Endothelial cell of umbilical vein (primary cell): ENCODE measurements around the gene TAF6. TPM values are rescaled to one million over a fixed set of nuclear protein-coding genes. Genes with fewer than 3 reads are reported as not detected.
A peak's percentile ranks its signal among the peaks of the same experiment; 100 is the strongest.

Experiments
- BruUV-seq: library from RNA; stranded (reverse); fragments of 400-500 nt; replicated peaks from 2 replicates; lab custom pipeline; 2021; lab: Mats Ljungman, UMichigan
- CTCF ChIA-PET: fragments of 300-600, 350-600 bp; sonication (Branson Sonifier 250); formaldehyde crosslinking; loops from one replicate; lab custom pipeline; 2021; ENCODE audit warnings: antibody characterized with exemption, inconsistent platforms; lab: Charles Lee
- POLR2A ChIA-PET: fragments of 300-600, 350-600 bp; sonication (Branson Sonifier 250); formaldehyde crosslinking; loops from one replicate; lab custom pipeline; 2021; ENCODE audit warnings: antibody characterized with exemption, inconsistent platforms; lab: Charles Lee
- DNase-seq: peaks from one replicate; pipeline ENCODE4 v3.0.0-alpha.2; 2011; ENCODE audit warnings: low read depth, low spot score
- FAIRE-seq: peaks from 2 replicates; lab custom pipeline; 2011; peaks lifted over from hg19 to GRCh38; lab: Jason Lieb, UNC
- H2AFZ ChIP-seq: 2 replicates; pipeline ENCODE4 v1.6.0; 2012; ENCODE audit warnings: low read depth, low read length, control low read depth, inconsistent platforms
- H3K27ac ChIP-seq: 2 replicates; pipeline ENCODE4 v1.5.1; 2011; ENCODE audit warnings: low read depth, mild to moderate bottlenecking, control low read depth, low read length, moderate library complexity; ENCODE audit not compliant: insufficient read depth
- H3K27me3 ChIP-seq, 2 experiments: 2 replicates each; pipeline versions ENCODE4 v1.6.0 to v1.6.1; 2011; ENCODE audit warnings: low read length in 2 of 2, mixed read lengths in 1 of 2; ENCODE audit not compliant: control insufficient read depth in 2 of 2, insufficient read depth in 2 of 2
- H3K36me3 ChIP-seq, 2 experiments: 2 replicates in 1 of 2; 3 replicates in 1 of 2; pipeline ENCODE4 v1.5.1; 2011; ENCODE audit warnings: low read length in 2 of 2, mild to moderate bottlenecking in 1 of 2, moderate library complexity in 1 of 2; ENCODE audit not compliant: control insufficient read depth in 2 of 2, insufficient read depth in 2 of 2; ENCODE audit errors: extremely low read depth in 1 of 2
- H3K4me1 ChIP-seq: 3 replicates; pipeline ENCODE4 v1.5.1; 2011; ENCODE audit warnings: mild to moderate bottlenecking, low read length; ENCODE audit not compliant: control insufficient read depth, insufficient read depth; ENCODE audit errors: extremely low read depth
- H3K4me2 ChIP-seq: 2 replicates; pipeline ENCODE4 v1.6.1; 2011; ENCODE audit warnings: low read length, control low read depth, mixed read lengths; ENCODE audit not compliant: insufficient read depth
- H3K4me3 ChIP-seq, 3 experiments: fragments of 200-600 bp in 1 of 3; sonication (generic), shearing (Covaris generic) in 1 of 3; replicated peaks in 1 of 3; 2 replicates each; pipeline ENCODE4 v1.5.1; 2011 to 2016; ENCODE audit warnings: control low read depth in 3 of 3, low read length in 3 of 3, mild to moderate bottlenecking in 2 of 3, inconsistent platforms in 1 of 3, low read depth in 1 of 3, moderate library complexity in 1 of 3; ENCODE audit not compliant: insufficient read depth in 1 of 3
- H3K79me2 ChIP-seq: 2 replicates; pipeline ENCODE4 v1.6.0; 2012; ENCODE audit warnings: low read length, inconsistent platforms; ENCODE audit not compliant: control insufficient read depth, insufficient read depth
- H3K9ac ChIP-seq: replicated peaks from 2 replicates; pipeline ENCODE3; 2011; ENCODE audit warnings: low read length, control low read depth; ENCODE audit not compliant: insufficient read depth; ENCODE audit errors: extremely low read depth
- H3K9me1 ChIP-seq: replicated peaks from 3 replicates; pipeline ENCODE4 v1.6.0; 2011; ENCODE audit warnings: mild to moderate bottlenecking, low read length; ENCODE audit not compliant: control insufficient read depth, insufficient read depth; ENCODE audit errors: extremely low read depth
- H3K9me3 ChIP-seq: replicated peaks from 2 replicates; pipeline ENCODE4 v1.5.1; 2012; ENCODE audit warnings: low read length, inconsistent platforms; ENCODE audit not compliant: control insufficient read depth, insufficient read depth
- H4K20me1 ChIP-seq: replicated peaks from 2 replicates; pipeline ENCODE3; 2011; ENCODE audit warnings: mild to moderate bottlenecking, low read length; ENCODE audit not compliant: control insufficient read depth, insufficient read depth; ENCODE audit errors: extremely low read depth
- EZH2 ChIP-seq: IDR thresholded peaks from 2 replicates; pipeline ENCODE4 v1.6.1; 2012; ENCODE audit warnings: borderline replicate concordance, low read depth, mild to moderate bottlenecking, moderate library complexity, low read length, inconsistent platforms; ENCODE audit not compliant: severe bottlenecking
- FOS ChIP-seq: IDR thresholded peaks from 2 replicates; pipeline ENCODE4 v1.6.1; 2011; ENCODE audit warnings: mild to moderate bottlenecking, low read length, moderate library complexity, borderline replicate concordance; ENCODE audit not compliant: insufficient read depth
- GATA2 ChIP-seq: IDR thresholded peaks from 2 replicates; pipeline ENCODE4 v1.7.0; 2011; ENCODE audit warnings: low read depth, mild to moderate bottlenecking, moderate library complexity, mixed read lengths, low read length; ENCODE audit not compliant: insufficient read length, insufficient read depth
- JUN ChIP-seq: IDR thresholded peaks from 2 replicates; pipeline ENCODE4 v1.6.1; 2011; ENCODE audit warnings: borderline replicate concordance, low read depth; ENCODE audit not compliant: insufficient read length, insufficient read depth
- MYC ChIP-seq: IDR thresholded peaks from one replicate; pipeline ENCODE4 v1.6.1; 2011; ENCODE audit warnings: mild to moderate bottlenecking, low read depth, low read length
- POLR2A ChIP-seq: IDR thresholded peaks from 2 replicates; pipeline ENCODE4 v1.6.1; 2012; ENCODE audit warnings: low read depth, mild to moderate bottlenecking, control low read depth, low read length
- POLR2AphosphoS5 ChIP-seq: IDR thresholded peaks from 2 replicates; pipeline ENCODE4 v1.6.1; 2012; ENCODE audit warnings: low read depth, mild to moderate bottlenecking, control low read depth, low read length, moderate library complexity; ENCODE audit not compliant: insufficient read depth
- dilution Hi-C: fragments of 300-500 bp; cut with MboI; formaldehyde crosslinking; loops from one replicate; pipeline ENCODE4 v1.15.0; 2019; ENCODE audit warnings: low sequenced_read_pairs; ENCODE audit not compliant: extremely low pct_ligation_motif_present
- intact Hi-C: fragments of 100-400 bp; cut with micrococcal nuclease; formaldehyde crosslinking; loops from one replicate; pipeline ENCODE4 v1.10.0; 2022
- polyA plus RNA-seq, 4 experiments: library from polyadenylated mRNA; depleted of rRNA in 3 of 4; stranded (reverse) in 3 of 4; unstranded in 1 of 4; fragments of >200 nt; gene quantifications; 2 replicates each; pipeline versions ENCODE4 v1.2.1 to v1.2.3, GENCODE V29; 2011 to 2012; ENCODE audit warnings: missing spikeins in 1 of 4
- total RNA-seq: library from RNA; stranded (reverse); gene quantifications from 2 replicates; pipeline ENCODE4 v1.2.3, GENCODE V29; 2021
- TF ChIP-seq, protein P1 (sequence below): IDR thresholded peaks from 2 replicates; pipeline ENCODE4 v1.6.1; 2011; ENCODE audit not compliant: insufficient read depth, insufficient read length
- TF ChIP-seq, protein P2 (sequence below), 2 donors: IDR thresholded peaks; 1 replicate in 1 of 2; 2 replicates in 1 of 2; pipeline ENCODE4 v1.5.1; 2011; ENCODE audit warnings: low read length in 2 of 2, mild to moderate bottlenecking in 2 of 2, moderate library complexity in 2 of 2, control low read depth in 1 of 2, inconsistent platforms in 1 of 2, low read depth in 1 of 2; ENCODE audit not compliant: insufficient read depth in 1 of 2; ENCODE audit errors: extremely low read depth in 1 of 2

The TAF6 gene
- total and polyA plus RNA-seq, 2 donors (not counting 3 experiments of a cell fraction or from before 2014, with no cell fraction given), result 32.7 to 64.6 TPM

DNA sequence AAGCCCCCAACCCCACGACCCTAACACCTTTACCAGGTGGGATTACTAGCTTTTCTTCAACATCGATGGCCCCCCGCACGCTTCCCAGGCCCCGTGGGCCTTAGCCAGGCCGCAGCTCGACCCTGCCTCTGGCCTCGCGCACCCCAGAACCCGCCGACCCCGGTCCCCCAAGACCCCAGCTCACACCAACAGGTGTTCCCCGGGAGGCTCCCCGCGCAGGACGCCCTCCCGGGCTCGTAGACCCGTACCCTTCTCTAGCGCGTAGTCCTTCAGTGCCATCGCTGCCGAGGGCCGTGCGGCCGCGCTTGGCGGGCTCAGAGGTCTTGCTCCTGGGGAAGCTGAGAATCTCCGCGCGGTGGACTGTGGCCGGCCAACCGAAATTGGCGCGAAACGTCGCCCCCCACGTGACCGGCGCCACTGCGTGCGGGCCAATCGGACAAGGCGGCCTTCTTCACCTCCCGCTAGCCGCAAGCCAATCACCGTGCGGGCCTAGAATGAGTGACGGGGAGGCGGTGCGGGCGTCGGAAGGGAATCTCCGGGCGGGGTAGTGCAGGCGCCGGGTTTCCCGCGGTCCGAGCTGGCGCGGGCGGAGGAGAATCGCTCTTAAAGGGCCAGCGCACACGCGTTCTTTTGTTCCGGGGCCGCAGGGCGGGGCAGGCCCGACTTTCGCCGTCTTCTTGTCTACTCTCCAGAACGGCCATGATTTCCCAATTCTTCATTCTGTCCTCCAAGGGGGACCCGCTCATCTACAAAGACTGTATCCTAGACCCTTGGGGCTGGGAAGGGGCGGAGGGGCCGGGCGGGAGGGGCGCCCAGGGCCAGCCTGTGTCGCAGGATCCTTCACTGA, 17.9 kb downstream of the TAF6 start, which contains the start of the genes AP4M1 and MCM7:
AP4M1 (plus strand) TSS at position 628 of the 847 bp plus-strand sequence; CDS start at position 700, 72 bp downstream.
MCM7 (minus strand) TSS at position 382 of the 847 bp plus-strand sequence; CDS start at position 279, 103 bp downstream.
- Histone ChIP-seq H3K4me3 (peak within 1 kb of the TSS; percentile 74 to 96 (median 75)), H3K36me3 (peaks cover 24 to 35% of the 10 kb centered on the region in 2 experiments), H4K20me1 (no peaks in the 10 kb centered on the region), H2AFZ (peak within 1 kb of the TSS; percentile 26), H3K4me2 (peak within 1 kb of the TSS; percentile 94), H3K9me1 (no peaks in the 10 kb centered on the region), H3K79me2 (peaks cover 38% of the 10 kb centered on the region), H3K27ac (peak within 1 kb of the TSS; percentile 84), H3K9me3 (no peaks in the 10 kb centered on the region), H3K27me3 (no peaks in the 10 kb centered on the region), H3K9ac (peak within 1 kb of the TSS; percentile 92), H3K4me1 (peaks cover 18% of the 10 kb centered on the region)
- dilution Hi-C loops, result no loop called here
- TSS peak; percentile 39 for BruUV-seq
- intact Hi-C loops, result loop anchor here (1.0 to 10.0 kb wide), 7 partner anchors 14 to 1024 kb away; partner anchors contain the start of genes CNPY4, GPC2, LAMTOR4 and SERPINE1
- ChIA-PET CTCF (interaction anchor here (0.7 to 2.8 kb wide), 14 partner anchors 9 to 107 kb away, joined by 3 to 18 read pairs (median 4); partner anchors contain the start of genes COPS6, MBLAC1 and ZSCAN21), POLR2A (interaction anchor here (0.6 to 2.8 kb wide), 7 partner anchors 11 to 32 kb away, joined by 3 to 15 read pairs (median 6); partner anchors contain the start of genes COPS6 and ZNF3)
- peak; percentile 98 for DNase-seq
- TF ChIP-seq FOS (no peak), GATA2 (no peak), JUN (no peak), POLR2AphosphoS5 (peak; percentile 73), EZH2 (no peak), MYC (no peak), POLR2A (peak; percentile 38)
- TF ChIP-seq, protein P1, sequence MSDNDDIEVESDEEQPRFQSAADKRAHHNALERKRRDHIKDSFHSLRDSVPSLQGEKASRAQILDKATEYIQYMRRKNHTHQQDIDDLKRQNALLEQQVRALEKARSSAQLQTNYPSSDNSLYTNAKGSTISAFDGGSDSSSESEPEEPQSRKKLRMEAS, result peak; percentile 98
- TF ChIP-seq, protein P2, sequence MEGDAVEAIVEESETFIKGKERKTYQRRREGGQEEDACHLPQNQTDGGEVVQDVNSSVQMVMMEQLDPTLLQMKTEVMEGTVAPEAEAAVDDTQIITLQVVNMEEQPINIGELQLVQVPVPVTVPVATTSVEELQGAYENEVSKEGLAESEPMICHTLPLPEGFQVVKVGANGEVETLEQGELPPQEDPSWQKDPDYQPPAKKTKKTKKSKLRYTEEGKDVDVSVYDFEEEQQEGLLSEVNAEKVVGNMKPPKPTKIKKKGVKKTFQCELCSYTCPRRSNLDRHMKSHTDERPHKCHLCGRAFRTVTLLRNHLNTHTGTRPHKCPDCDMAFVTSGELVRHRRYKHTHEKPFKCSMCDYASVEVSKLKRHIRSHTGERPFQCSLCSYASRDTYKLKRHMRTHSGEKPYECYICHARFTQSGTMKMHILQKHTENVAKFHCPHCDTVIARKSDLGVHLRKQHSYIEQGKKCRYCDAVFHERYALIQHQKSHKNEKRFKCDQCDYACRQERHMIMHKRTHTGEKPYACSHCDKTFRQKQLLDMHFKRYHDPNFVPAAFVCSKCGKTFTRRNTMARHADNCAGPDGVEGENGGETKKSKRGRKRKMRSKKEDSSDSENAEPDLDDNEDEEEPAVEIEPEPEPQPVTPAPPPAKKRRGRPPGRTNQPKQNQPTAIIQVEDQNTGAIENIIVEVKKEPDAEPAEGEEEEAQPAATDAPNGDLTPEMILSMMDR (IDR thresholded peaks at IDR 0.05; ENCODE audit: extremely low read depth in 1 of 2, insufficient read depth in 1 of 2, low read depth in 1 of 2, low read length in 2 of 2), result no peak
- peak; percentile 99 for FAIRE-seq
